Endothelial cell (in vitro differentiated cells): ENCODE data around the gene CPXM1. TPM values are rescaled to one million over a fixed set of nuclear protein-coding genes. Genes with fewer than 3 reads are reported as not detected.

ENCODE experiments used
- DNase-seq: peaks from one replicate; pipeline ENCODE4 v3.0.0; 2021; ENCODE audit warnings: low spot score
- H3K27ac Mint-ChIP-seq: one replicate; pipeline ENCODE4 v1.8.0; 2021; ENCODE audit warnings: mixed read lengths, inconsistent platforms; ENCODE audit not compliant: unreplicated experiment
- H3K27me3 Mint-ChIP-seq: one replicate; pipeline ENCODE4 v1.8.0; 2021; ENCODE audit warnings: mild to moderate bottlenecking, moderate library complexity, mixed read lengths, inconsistent platforms; ENCODE audit not compliant: unreplicated experiment
- H3K36me3 Mint-ChIP-seq: one replicate; pipeline ENCODE4 v1.8.0; 2021; ENCODE audit warnings: mild to moderate bottlenecking, low read depth, mixed read lengths, inconsistent platforms; ENCODE audit not compliant: unreplicated experiment
- H3K4me1 Mint-ChIP-seq: one replicate; pipeline ENCODE4 v1.8.0; 2021; ENCODE audit warnings: mild to moderate bottlenecking, mixed read lengths, inconsistent platforms; ENCODE audit not compliant: unreplicated experiment
- H3K4me3 Mint-ChIP-seq: one replicate; pipeline ENCODE4 v1.8.0; 2021; ENCODE audit warnings: mild to moderate bottlenecking, mixed read lengths, inconsistent platforms; ENCODE audit not compliant: unreplicated experiment
- H3K9me3 Mint-ChIP-seq: one replicate; pipeline ENCODE4 v1.8.0; 2021; ENCODE audit warnings: mixed read lengths, inconsistent platforms; ENCODE audit not compliant: unreplicated experiment
- total RNA-seq: library from RNA; stranded (reverse); fragmentation: NEBNext Ultra II Directional; extraction: Animal tissue kit (Norgen Biotek cat#: 25700); gene quantifications from one replicate; pipeline ENCODE4 v1.2.1, GENCODE V29; 2021; ENCODE audit not compliant: unreplicated experiment
- TF ChIP-seq, protein P1 (sequence below): fragments of 200-600 bp; sonication (generic); IDR thresholded peaks from one replicate; pipeline ENCODE4 v1.5.0; 2021; ENCODE audit warnings: antibody characterized with exemption; ENCODE audit not compliant: unreplicated experiment

Gene CPXM1
- total RNA-seq, 1 donor from 2014 or later: 139 TPM

DNA sequence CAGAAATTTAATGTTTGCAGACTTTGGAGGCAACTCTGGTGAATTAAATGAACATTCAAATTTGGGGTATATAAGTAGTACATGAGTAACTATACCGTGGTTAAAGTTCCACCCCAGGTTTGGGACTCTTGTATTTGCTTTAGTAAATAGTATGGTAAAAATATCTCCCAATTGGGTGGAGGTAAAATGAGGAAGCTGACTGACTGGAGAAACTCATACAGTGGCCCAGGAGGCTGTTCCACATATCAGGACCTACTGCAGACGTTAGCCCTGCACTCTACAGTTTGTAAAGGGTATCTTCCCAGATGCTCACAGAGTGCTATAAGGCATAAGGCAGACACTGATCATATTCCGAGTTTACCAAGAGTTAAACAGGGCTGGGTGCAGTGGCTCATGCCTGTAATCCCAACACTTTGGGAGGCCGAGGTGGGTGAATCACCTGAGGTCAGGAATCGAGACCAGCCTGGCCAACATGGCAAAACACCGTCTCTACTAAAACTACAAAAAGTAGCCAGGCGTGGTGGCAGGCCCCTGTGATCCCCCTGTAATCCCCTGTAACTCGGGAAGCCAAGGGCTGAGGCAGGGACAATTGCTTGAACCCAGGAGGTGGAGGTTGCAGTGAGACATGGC is 53.7 kb downstream of the CPXM1 start:
- no peak for DNase-seq
- H3K4me3 Mint-ChIP-seq: no peak overlapping the region
- H3K4me1 Mint-ChIP-seq: peaks cover 4% of the 10 kb centered on the region
- TF ChIP-seq, protein P1, sequence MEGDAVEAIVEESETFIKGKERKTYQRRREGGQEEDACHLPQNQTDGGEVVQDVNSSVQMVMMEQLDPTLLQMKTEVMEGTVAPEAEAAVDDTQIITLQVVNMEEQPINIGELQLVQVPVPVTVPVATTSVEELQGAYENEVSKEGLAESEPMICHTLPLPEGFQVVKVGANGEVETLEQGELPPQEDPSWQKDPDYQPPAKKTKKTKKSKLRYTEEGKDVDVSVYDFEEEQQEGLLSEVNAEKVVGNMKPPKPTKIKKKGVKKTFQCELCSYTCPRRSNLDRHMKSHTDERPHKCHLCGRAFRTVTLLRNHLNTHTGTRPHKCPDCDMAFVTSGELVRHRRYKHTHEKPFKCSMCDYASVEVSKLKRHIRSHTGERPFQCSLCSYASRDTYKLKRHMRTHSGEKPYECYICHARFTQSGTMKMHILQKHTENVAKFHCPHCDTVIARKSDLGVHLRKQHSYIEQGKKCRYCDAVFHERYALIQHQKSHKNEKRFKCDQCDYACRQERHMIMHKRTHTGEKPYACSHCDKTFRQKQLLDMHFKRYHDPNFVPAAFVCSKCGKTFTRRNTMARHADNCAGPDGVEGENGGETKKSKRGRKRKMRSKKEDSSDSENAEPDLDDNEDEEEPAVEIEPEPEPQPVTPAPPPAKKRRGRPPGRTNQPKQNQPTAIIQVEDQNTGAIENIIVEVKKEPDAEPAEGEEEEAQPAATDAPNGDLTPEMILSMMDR: no peak
- H3K9me3 Mint-ChIP-seq: no peaks in the 10 kb centered on the region
- no peaks in the 10 kb centered on the region for H3K36me3 Mint-ChIP-seq
- no peak overlapping the region for H3K27ac Mint-ChIP-seq
- peaks cover 22% of the 10 kb centered on the region for H3K27me3 Mint-ChIP-seq

DNA sequence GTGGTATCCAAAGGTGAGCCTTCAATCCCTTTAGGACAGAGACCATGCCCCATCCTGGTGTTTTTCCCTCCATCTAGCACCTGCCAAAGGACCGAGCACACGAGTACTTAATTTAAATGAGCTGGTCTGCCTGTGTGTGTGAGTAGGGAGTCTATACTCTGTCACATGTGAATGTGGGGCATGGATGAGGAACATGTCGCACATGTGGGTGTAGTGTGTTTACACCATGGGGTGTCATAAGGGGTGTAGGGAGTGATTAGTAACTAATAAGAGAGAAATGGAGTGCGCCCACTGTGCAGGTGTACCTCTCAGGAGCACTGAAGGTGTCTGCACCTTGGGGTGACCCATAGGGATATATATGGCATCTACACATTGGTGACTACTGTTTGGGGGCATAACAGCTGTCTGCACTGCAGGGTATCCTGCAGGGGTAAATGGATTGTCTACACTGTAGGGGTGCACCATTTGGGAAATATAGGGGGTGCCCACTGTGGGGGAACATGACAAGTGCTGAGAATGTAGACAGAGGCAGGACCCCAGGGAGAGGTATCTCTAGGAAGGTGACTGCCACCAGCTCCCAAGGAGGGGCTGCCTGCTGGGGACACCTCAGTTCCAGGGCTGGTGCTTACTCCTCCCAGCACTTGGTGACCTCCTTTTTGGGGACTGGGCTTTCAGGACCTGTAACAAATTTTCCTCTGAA is 54.3 kb downstream of the CPXM1 start:
- H3K9me3 Mint-ChIP-seq: no peaks in the 10 kb centered on the region
- no peaks in the 10 kb centered on the region for H3K36me3 Mint-ChIP-seq
- TF ChIP-seq, protein P1: no peak
- no peak for DNase-seq
- H3K27me3 Mint-ChIP-seq: peaks cover 22% of the 10 kb centered on the region
- no peak overlapping the region for H3K27ac Mint-ChIP-seq
- H3K4me3 Mint-ChIP-seq: no peak overlapping the region
- H3K4me1 Mint-ChIP-seq: peaks cover 4% of the 10 kb centered on the region

DNA sequence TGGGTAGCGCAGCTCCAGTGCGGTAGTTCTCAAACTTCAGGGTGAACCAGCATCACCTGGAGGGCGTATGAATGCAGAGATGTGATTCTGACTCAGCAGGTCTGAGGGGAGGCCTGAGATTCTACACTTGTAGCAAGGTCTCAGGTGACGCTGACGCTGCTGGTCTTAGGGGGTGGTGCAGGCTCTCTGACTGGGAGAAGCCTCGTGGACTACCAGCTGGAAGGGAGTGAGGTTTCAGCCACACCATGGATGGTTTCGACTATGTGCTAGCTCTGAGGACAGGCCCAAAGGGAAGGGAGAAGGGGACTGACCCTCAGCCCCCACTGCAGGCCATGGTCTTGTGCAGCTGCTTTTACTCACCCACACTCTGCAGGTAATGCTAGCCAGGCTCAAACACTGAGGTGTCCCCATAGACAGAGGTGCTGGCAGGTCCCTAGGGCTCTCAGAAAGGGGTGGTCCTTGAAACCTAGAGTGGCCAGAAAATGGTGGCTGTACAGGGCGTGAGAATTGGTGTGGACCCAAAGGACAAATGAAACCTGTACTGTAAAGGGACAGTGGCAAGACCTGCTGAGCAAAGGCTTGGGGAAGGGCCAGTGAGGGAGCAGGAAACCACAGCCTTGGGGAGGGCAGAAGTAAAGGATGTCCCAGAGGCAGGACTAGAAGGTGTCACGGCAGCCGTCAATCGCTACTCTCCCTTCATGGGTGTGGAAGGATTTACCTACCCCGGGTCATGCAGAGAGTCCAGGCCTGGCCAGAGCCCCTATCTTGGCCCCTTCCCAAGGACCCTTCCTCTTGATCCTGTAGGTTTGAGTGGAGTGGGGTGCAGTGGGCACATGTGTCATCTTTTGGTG is 55.1 kb downstream of the CPXM1 start:
- Mint-ChIP-seq H3K36me3 (no peaks in the 10 kb centered on the region), H3K4me1 (peaks cover 4% of the 10 kb centered on the region), H3K27me3 (peaks cover 15% of the 10 kb centered on the region), H3K4me3 (no peak overlapping the region), H3K27ac (no peak overlapping the region), H3K9me3 (no peaks in the 10 kb centered on the region)
- TF ChIP-seq, protein P1: no peak
- DNase-seq: no peak

Other genes with a start within 250 kb of the CPXM1 start
- gene NOP56, start 148.0 kb downstream of the CPXM1 start, total RNA-seq: 144 TPM
- 136 TPM for gene IDH3B, start 136.4 kb downstream of the CPXM1 start, total RNA-seq
- 5.9 TPM for gene EBF4, start 107.8 kb downstream of the CPXM1 start, total RNA-seq
- not detected for gene C20orf141, start 14.4 kb upstream of the CPXM1 start, total RNA-seq
- gene TMEM239, start 15.7 kb upstream of the CPXM1 start, total RNA-seq: not detected
- 30.9 TPM for gene PCED1A, start 40.0 kb upstream of the CPXM1 start, total RNA-seq
- gene VPS16, start 40.1 kb upstream of the CPXM1 start, total RNA-seq: 43.3 TPM
- gene PTPRA, start 72.9 kb upstream of the CPXM1 start, total RNA-seq: 59.9 TPM
- 0.87 TPM for gene GNRH2, start 243.0 kb upstream of the CPXM1 start, total RNA-seq
- 28.9 TPM for gene MRPS26, start 245.4 kb upstream of the CPXM1 start, total RNA-seq